ENCODE results near the gene NKAPL. TPM values are rescaled to one million over a fixed set of nuclear protein-coding genes. Genes with fewer than 3 reads are reported as not detected.

Gene NKAPL
- total and polyA plus RNA-seq, 2 of the 13 experiments (the other 11 are each of a cell fraction or from before 2014, with no cell fraction given): not detected

- TF ChIP-seq JUNB (CRISPR knock-in tag; IDR thresholded peaks at IDR 0.05; ENCODE audit: borderline replicate concordance) (no peak), ZC3H4 (CRISPR knock-in tag; IDR thresholded peaks at IDR 0.05; ENCODE audit: borderline replicate concordance) (no peak), ZNF746 (CRISPR knock-in tag; IDR thresholded peaks at IDR 0.05) (no peak), SRSF1 (optimal IDR thresholded peaks at IDR 0.05; ENCODE audit: low read depth, low read length) (peak; percentile 95), TFAP4 (IDR thresholded peaks at IDR 0.05; ENCODE audit: borderline replicate concordance, low read depth) (peak; percentile 27; the same call in 1 of the 2 replicates), HCFC1 (IDR thresholded peaks at IDR 0.05; ENCODE audit: low read depth, low read length) (no peak), POGK (CRISPR knock-in tag; conservative IDR thresholded peaks at IDR 0.05) (no peak), SKI (IDR thresholded peaks at IDR 0.05; ENCODE audit: partially characterized antibody) (peak; percentile 9), SP4 (CRISPR knock-in tag; IDR thresholded peaks at IDR 0.05) (peak; percentile 69; the same call in 1 of the 2 replicates), NFE2L2 (IDR thresholded peaks at IDR 0.05; ENCODE audit: low read length) (no peak), MAF1 (CRISPR knock-in tag; IDR thresholded peaks at IDR 0.05; ENCODE audit: borderline replicate concordance) (no peak), REST (IDR thresholded peaks at IDR 0.05; ENCODE audit: borderline replicate concordance in 1 of 2, low read depth in 1 of 2, low read length in 2 of 2) (peak in 1 of 2 experiments; percentile 55; a peak in 1 of 4 replicates), LRRFIP1 (CRISPR knock-in tag; conservative IDR thresholded peaks at IDR 0.05) (no peak), AHR (CRISPR knock-in tag; IDR thresholded peaks at IDR 0.05) (peak; percentile 45; the same call in 1 of the 2 replicates), ZNF326 (CRISPR knock-in tag; IDR thresholded peaks at IDR 0.05; ENCODE audit: borderline replicate concordance) (no peak), CREM (IDR thresholded peaks at IDR 0.05) (no peak), CREM (CRISPR knock-in tag; IDR thresholded peaks at IDR 0.05) (no peak), ZKSCAN8 (CRISPR knock-in tag; IDR thresholded peaks at IDR 0.05; ENCODE audit: borderline replicate concordance) (no peak), ZNF20 (CRISPR knock-in tag; IDR thresholded peaks at IDR 0.05) (no peak; the same call in 1 of the 2 replicates), SP140L (CRISPR knock-in tag; IDR thresholded peaks at IDR 0.05; ENCODE audit: borderline replicate concordance) (no peak; the same call in 1 of the 2 replicates), CENPX (CRISPR knock-in tag; IDR thresholded peaks at IDR 0.05) (no peak)
Measured at GRCh38 chr6:28218312-28219248, 40.5 kb upstream of the NKAPL start (continued).

All from HepG2 (cell line).